Stimulated activated CD8-positive, alpha-beta memory T cell treated with anti-CD3 and anti-CD28 coated beads, Interleukin-7, amount 100 ng/mL, for 4 hours (primary cell): ENCODE results near the gene GFRAL.
"Not testable (repeated sequence)": the region's sequence is repeated elsewhere in the genome, so short reads cannot be mapped to it uniquely, and the experiment has no call there.

ENCODE experiments used
- DNase-seq, 2 donors: peaks; one replicate each; pipeline ENCODE4 v3.0.0-alpha.2; 2020; ENCODE audit warnings: low read depth in 2 of 2

The GFRAL gene

GRCh38 chr6:55327169-55327568, at the start of gene GFRAL:
Gene GFRAL (plus strand): TSS chr6:55327469. CDS start chr6:55327555, 86 bp downstream.
- no peak for DNase-seq

- DNase-seq: no peak
Observed at GRCh38 chr6:55277646-55278045, 49.6 kb upstream of the GFRAL start.

- no peak for DNase-seq
Observed at GRCh38 chr6:55281215-55281614, 46.1 kb upstream of the GFRAL start.

- DNase-seq: no peak
Observed at GRCh38 chr6:55282115-55282514, 45.2 kb upstream of the GFRAL start.

- DNase-seq: no peak
Observed at GRCh38 chr6:55286824-55287223, 40.4 kb upstream of the GFRAL start.

GRCh38 chr6:55290736-55291135, 36.5 kb upstream of the GFRAL start:
- DNase-seq: no peak

- DNase-seq: no peak
Observed at GRCh38 chr6:55293116-55293515, 34.2 kb upstream of the GFRAL start.

GRCh38 chr6:55297214-55297613, 30.1 kb upstream of the GFRAL start:
- not testable (repeated sequence) for DNase-seq

- DNase-seq: no peak
Observed at GRCh38 chr6:55299286-55299985, 27.8 kb upstream of the GFRAL start.

GRCh38 chr6:55304747-55305146, 22.5 kb upstream of the GFRAL start:
- no peak for DNase-seq

- DNase-seq: no peak
Observed at GRCh38 chr6:55319961-55320695, 7.1 kb upstream of the GFRAL start.

GRCh38 chr6:55320696-55321086, 6.6 kb upstream of the GFRAL start:
- no peak for DNase-seq

GRCh38 chr6:55377150-55377549, 49.9 kb downstream of the GFRAL start:
- no peak for DNase-seq

GRCh38 chr6:55379471-55379870, 52.2 kb downstream of the GFRAL start:
- DNase-seq: no peak

- DNase-seq: no peak
Observed at GRCh38 chr6:55379895-55380294, 52.6 kb downstream of the GFRAL start.

- DNase-seq: no peak
Observed at GRCh38 chr6:55388211-55388610, 60.9 kb downstream of the GFRAL start.

- DNase-seq: no peak
Observed at GRCh38 chr6:55395871-55396270, 68.6 kb downstream of the GFRAL start.

GRCh38 chr6:55397986-55398385, 70.7 kb downstream of the GFRAL start:
- no peak for DNase-seq

- DNase-seq: no peak
Observed at GRCh38 chr6:55399351-55399750, 72.1 kb downstream of the GFRAL start.

- no peak for DNase-seq
Observed at GRCh38 chr6:55405474-55406235, 78.4 kb downstream of the GFRAL start.

GRCh38 chr6:55410674-55411073, 83.4 kb downstream of the GFRAL start:
- DNase-seq: no peak

GRCh38 chr6:55423933-55424332, 96.7 kb downstream of the GFRAL start:
- DNase-seq: no peak
